ENCODE measurements around the gene P2RX6.
"Not testable (repeated sequence)": the region's sequence is repeated elsewhere in the genome, so short reads cannot be mapped to it uniquely, and the experiment has no call there.

Gene P2RX6

GRCh38 chr22:21064917-21065864 is 50.2 kb downstream of the P2RX6 start:
- Histone ChIP-seq H3K36me3 (ENCODE audit: insufficient read depth, low read length) (no peaks in the 10 kb centered on the region), H3K27ac (ENCODE audit: low read depth, low read length) (no peak overlapping the region), H3K4me3 (ENCODE audit: low read depth, low read length) (no peak overlapping the region), H3K79me2 (ENCODE audit: control insufficient read depth, insufficient read depth, low read length, unreplicated experiment) (no peaks in the 10 kb centered on the region), H3K27me3 (ENCODE audit: insufficient read depth, low read length) (no peaks in the 10 kb centered on the region), H3K4me1 (ENCODE audit: control insufficient read depth, insufficient read depth, low read length, unreplicated experiment) (no peaks in the 10 kb centered on the region), H2AFZ (ENCODE audit: low read length, unreplicated experiment) (no peak overlapping the region)

GRCh38 chr22:21067075-21067900 is 52.3 kb downstream of the P2RX6 start:
- Histone ChIP-seq H3K27ac (ENCODE audit: low read depth, low read length) (no peak overlapping the region), H3K36me3 (ENCODE audit: insufficient read depth, low read length) (no peaks in the 10 kb centered on the region), H3K27me3 (ENCODE audit: insufficient read depth, low read length) (no peaks in the 10 kb centered on the region), H2AFZ (ENCODE audit: low read length, unreplicated experiment) (no peak overlapping the region), H3K4me1 (ENCODE audit: control insufficient read depth, insufficient read depth, low read length, unreplicated experiment) (no peaks in the 10 kb centered on the region), H3K4me3 (ENCODE audit: low read depth, low read length) (no peak overlapping the region), H3K79me2 (ENCODE audit: control insufficient read depth, insufficient read depth, low read length, unreplicated experiment) (no peaks in the 10 kb centered on the region)

- no peak overlapping the region for H3K27ac ChIP-seq (ENCODE audit: low read depth, low read length)
- H3K27me3 ChIP-seq (ENCODE audit: insufficient read depth, low read length) = no peaks in the 10 kb centered on the region
- no peaks in the 10 kb centered on the region for H3K36me3 ChIP-seq (ENCODE audit: insufficient read depth, low read length)
- H2AFZ ChIP-seq (ENCODE audit: low read length, unreplicated experiment) = no peak overlapping the region
- H3K4me1 ChIP-seq (ENCODE audit: control insufficient read depth, insufficient read depth, low read length, unreplicated experiment) = no peaks in the 10 kb centered on the region
- H3K79me2 ChIP-seq (ENCODE audit: control insufficient read depth, insufficient read depth, low read length, unreplicated experiment) = no peaks in the 10 kb centered on the region
- H3K4me3 ChIP-seq (ENCODE audit: low read depth, low read length) = no peak overlapping the region
Observed at GRCh38 chr22:21067901-21068680, 53.1 kb downstream of the P2RX6 start.

- H3K4me1 ChIP-seq (ENCODE audit: control insufficient read depth, insufficient read depth, low read length, unreplicated experiment) = peaks cover 2% of the 10 kb centered on the region
- no peak overlapping the region for H3K4me3 ChIP-seq (ENCODE audit: low read depth, low read length)
- H3K79me2 ChIP-seq (ENCODE audit: control insufficient read depth, insufficient read depth, low read length, unreplicated experiment) = no peaks in the 10 kb centered on the region
- no peak overlapping the region for H3K27ac ChIP-seq (ENCODE audit: low read depth, low read length)
- H3K27me3 ChIP-seq (ENCODE audit: insufficient read depth, low read length) = no peaks in the 10 kb centered on the region
- no peak overlapping the region for H2AFZ ChIP-seq (ENCODE audit: low read length, unreplicated experiment)
- H3K36me3 ChIP-seq (ENCODE audit: insufficient read depth, low read length) = no peaks in the 10 kb centered on the region
Observed at GRCh38 chr22:21068681-21069276, 53.8 kb downstream of the P2RX6 start.

GRCh38 chr22:21069375-21069774 is 54.4 kb downstream of the P2RX6 start:
- Histone ChIP-seq H3K4me1 (ENCODE audit: control insufficient read depth, insufficient read depth, low read length, unreplicated experiment) (peaks cover 8% of the 10 kb centered on the region), H3K79me2 (ENCODE audit: control insufficient read depth, insufficient read depth, low read length, unreplicated experiment) (no peaks in the 10 kb centered on the region), H3K27me3 (ENCODE audit: insufficient read depth, low read length) (no peaks in the 10 kb centered on the region), H2AFZ (ENCODE audit: low read length, unreplicated experiment) (no peak overlapping the region), H3K36me3 (ENCODE audit: insufficient read depth, low read length) (no peaks in the 10 kb centered on the region), H3K27ac (ENCODE audit: low read depth, low read length) (no peak overlapping the region), H3K4me3 (ENCODE audit: low read depth, low read length) (no peak overlapping the region)

- Histone ChIP-seq H2AFZ (ENCODE audit: low read length, unreplicated experiment) (no peak overlapping the region), H3K4me3 (ENCODE audit: low read depth, low read length) (no peak overlapping the region), H3K4me1 (ENCODE audit: control insufficient read depth, insufficient read depth, low read length, unreplicated experiment) (peaks cover 10% of the 10 kb centered on the region), H3K36me3 (ENCODE audit: insufficient read depth, low read length) (no peaks in the 10 kb centered on the region), H3K27me3 (ENCODE audit: insufficient read depth, low read length) (no peaks in the 10 kb centered on the region), H3K79me2 (ENCODE audit: control insufficient read depth, insufficient read depth, low read length, unreplicated experiment) (no peaks in the 10 kb centered on the region), H3K27ac (ENCODE audit: low read depth, low read length) (no peak overlapping the region)
Observed at GRCh38 chr22:21070690-21071615, 56.0 kb downstream of the P2RX6 start.

- H3K4me1 ChIP-seq (ENCODE audit: control insufficient read depth, insufficient read depth, low read length, unreplicated experiment); H3K36me3 ChIP-seq (ENCODE audit: insufficient read depth, low read length); H3K27ac ChIP-seq (ENCODE audit: low read depth, low read length); H3K4me3 ChIP-seq (ENCODE audit: low read depth, low read length); H2AFZ ChIP-seq (ENCODE audit: low read length, unreplicated experiment); H3K79me2 ChIP-seq (ENCODE audit: control insufficient read depth, insufficient read depth, low read length, unreplicated experiment); H3K27me3 ChIP-seq (ENCODE audit: insufficient read depth, low read length): not testable (repeated sequence)
Observed at GRCh38 chr22:21071796-21072195, 56.8 kb downstream of the P2RX6 start.

- Histone ChIP-seq H3K36me3 (ENCODE audit: insufficient read depth, low read length) (no peaks in the 10 kb centered on the region), H2AFZ (ENCODE audit: low read length, unreplicated experiment) (no peak overlapping the region), H3K27me3 (ENCODE audit: insufficient read depth, low read length) (no peaks in the 10 kb centered on the region), H3K79me2 (ENCODE audit: control insufficient read depth, insufficient read depth, low read length, unreplicated experiment) (no peaks in the 10 kb centered on the region), H3K4me1 (ENCODE audit: control insufficient read depth, insufficient read depth, low read length, unreplicated experiment) (peaks cover 10% of the 10 kb centered on the region), H3K27ac (ENCODE audit: low read depth, low read length) (no peak overlapping the region), H3K4me3 (ENCODE audit: low read depth, low read length) (no peak overlapping the region)
Observed at GRCh38 chr22:21073023-21073422, 58.1 kb downstream of the P2RX6 start.

GRCh38 chr22:21073482-21073881 is 58.5 kb downstream of the P2RX6 start:
- peaks cover 10% of the 10 kb centered on the region for H3K4me1 ChIP-seq (ENCODE audit: control insufficient read depth, insufficient read depth, low read length, unreplicated experiment)
- no peaks in the 10 kb centered on the region for H3K36me3 ChIP-seq (ENCODE audit: insufficient read depth, low read length)
- no peaks in the 10 kb centered on the region for H3K79me2 ChIP-seq (ENCODE audit: control insufficient read depth, insufficient read depth, low read length, unreplicated experiment)
- no peak overlapping the region for H3K4me3 ChIP-seq (ENCODE audit: low read depth, low read length)
- H3K27ac ChIP-seq (ENCODE audit: low read depth, low read length) = no peak overlapping the region
- no peak overlapping the region for H2AFZ ChIP-seq (ENCODE audit: low read length, unreplicated experiment)
- H3K27me3 ChIP-seq (ENCODE audit: insufficient read depth, low read length) = no peaks in the 10 kb centered on the region
